ENCODE measurements around the gene SRGAP1. TPM values are rescaled to one million over a fixed set of nuclear protein-coding genes. Genes with fewer than 3 reads are reported as not detected.

Gene SRGAP1
- total RNA-seq, 1 experiment from 2014 or later, result 4.5 TPM

DNA sequence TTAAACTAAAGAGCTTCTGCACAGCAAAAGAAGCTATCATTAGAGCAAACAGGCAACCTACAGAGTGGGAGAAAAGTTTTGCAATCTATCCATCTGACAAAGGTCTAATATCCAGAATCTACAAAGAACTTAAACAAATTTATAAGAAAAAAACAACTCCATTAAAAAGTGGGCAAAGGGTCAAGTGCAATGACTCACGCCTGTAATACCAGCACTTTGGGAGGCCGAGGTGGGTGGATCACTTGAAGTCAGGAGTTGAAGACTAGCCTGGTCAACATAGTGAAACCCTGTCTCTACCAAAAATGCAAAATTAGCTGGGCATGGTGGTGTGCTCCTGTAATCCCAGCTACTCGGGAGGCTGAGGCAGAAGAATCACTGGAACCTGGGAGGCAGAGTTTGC, 322.1 kb downstream of the SRGAP1 start:
- DNase-seq (ENCODE audit: low read depth), result peak; percentile 80

- DNase-seq (ENCODE audit: low read depth), result peak; percentile 65
Measured at GRCh38 chr12:64167041-64167440, 322.5 kb downstream of the SRGAP1 start.

DNA sequence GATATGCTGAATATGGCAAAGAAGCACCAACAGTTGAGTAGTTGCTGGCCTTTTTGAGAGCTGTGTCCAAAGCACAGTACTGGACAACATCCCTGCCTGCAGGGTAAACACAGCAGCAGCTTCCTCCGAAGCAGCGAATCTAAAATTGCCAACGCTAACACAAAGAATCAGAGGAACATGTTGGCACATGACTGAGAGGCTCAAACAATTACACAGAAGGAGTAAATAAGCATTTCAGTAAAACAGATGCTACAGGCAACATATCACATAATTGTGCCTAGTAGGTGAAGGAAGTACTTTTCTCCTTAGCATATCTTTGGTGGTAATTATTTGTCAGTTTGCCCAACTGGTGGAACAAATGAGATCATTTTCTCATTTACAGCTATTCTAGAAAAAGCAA, 325.5 kb downstream of the SRGAP1 start:
- DNase-seq (ENCODE audit: low read depth), result no peak

DNA sequence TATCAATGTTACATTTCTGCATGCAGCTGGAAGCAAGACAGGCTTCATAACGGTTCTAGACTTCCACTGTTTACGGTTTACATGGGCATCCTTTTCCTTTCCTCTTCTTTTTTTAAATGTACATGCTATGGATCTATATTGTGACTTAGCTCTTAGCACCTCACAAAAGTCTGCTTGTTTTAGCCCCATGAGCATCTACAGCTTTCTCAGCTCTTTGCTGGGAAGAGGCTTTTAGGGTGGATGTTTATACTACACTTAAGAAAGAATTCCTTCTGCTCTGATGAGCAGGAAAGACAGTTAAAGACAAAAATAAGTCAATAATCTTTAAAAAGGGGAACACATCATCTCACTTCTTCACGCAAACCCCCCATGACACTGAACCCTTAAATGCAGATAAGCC, 326.2 kb downstream of the SRGAP1 start:
- peak; percentile 28 for DNase-seq (ENCODE audit: low read depth)

- peak; percentile 88 for DNase-seq (ENCODE audit: low read depth)
Measured at GRCh38 chr12:64171715-64172114, 327.2 kb downstream of the SRGAP1 start.

DNA sequence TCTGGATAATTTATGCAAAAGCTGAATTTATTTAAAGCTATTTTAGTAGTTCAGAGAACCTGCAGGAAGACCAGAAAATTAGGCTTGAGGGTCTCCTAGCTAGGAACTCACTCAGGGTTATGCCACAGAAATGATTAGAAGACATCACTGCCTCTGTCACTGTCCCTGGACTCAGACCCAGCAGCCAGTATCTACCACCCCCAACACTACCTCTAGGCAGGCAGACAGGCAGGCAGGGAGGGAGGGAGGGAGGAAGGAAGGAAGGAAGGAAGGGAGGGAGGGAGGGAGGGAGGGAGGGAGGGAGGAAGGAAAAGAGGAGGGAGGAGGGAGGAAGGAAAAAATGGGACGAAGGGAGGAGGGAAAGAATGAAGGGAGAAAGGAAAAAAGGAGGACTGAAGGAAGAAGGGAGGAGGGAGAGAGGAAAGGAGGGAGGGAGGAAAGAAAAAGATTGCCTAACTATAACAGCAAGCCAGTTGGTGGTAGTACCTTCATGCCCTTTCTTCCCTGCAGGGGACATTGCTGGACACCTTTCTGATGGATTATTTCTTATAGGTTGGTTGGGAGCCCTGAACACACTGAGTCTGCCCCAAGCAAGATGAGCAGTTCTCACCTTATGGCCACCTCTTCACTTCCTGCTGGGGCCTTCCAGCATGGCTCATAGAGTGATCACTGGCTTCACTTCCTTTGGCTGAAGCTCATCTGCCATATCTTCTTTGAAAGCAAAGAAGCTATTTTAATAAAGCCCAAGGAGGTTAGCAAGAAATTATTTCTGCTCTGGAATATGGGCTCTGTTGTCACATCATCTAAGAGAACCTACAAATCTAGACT, 327.9 kb downstream of the SRGAP1 start:
- DNase-seq (ENCODE audit: low read depth), result no peak

DNA sequence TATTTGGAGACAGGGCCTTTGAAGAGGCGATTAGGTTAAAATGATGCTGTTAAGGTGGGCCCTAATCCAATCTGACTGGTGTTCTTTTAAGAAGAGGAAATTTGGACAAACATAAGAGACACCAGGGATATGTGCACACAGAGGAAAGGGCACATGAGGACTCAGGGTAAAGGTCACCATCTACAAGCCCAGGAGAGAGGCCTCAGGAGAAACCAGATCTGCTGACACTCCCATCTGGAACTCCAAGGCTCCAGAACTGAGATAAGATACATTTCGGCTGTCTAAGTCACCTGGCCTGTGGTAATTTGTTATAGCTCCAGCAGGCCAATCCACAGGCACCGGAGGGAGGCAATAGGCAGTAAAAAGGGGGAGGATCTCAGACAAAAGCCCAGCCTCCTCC, 329.0 kb downstream of the SRGAP1 start:
- no peak for DNase-seq (ENCODE audit: low read depth)

GRCh38 chr12:64175254-64175945, 330.9 kb downstream of the SRGAP1 start:
- no peak for DNase-seq (ENCODE audit: low read depth)

GRCh38 chr12:64177001-64177400, 332.5 kb downstream of the SRGAP1 start:
- DNase-seq (ENCODE audit: low read depth), result no peak

DNA sequence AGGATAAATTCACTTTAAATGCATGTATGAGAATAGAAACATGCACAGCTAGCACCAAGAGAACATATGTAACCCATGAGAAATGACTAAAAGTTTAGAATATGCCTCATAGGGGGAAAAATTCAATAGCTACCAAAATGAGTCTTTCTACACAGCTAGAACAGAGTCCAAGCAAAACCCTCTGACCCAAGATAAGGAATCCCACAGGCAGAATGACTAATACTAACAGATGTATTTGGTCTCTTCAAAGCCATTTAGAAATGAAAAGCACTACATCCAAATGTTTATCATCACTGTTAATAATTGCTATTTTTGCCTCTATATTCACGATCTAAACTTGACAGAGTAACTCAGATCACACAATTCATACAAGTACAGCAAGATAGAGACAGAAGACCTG, 333.6 kb downstream of the SRGAP1 start:
- DNase-seq (ENCODE audit: low read depth), result peak; percentile 64

- peak; percentile 84 for DNase-seq (ENCODE audit: low read depth)
Measured at GRCh38 chr12:64180951-64181350, 336.5 kb downstream of the SRGAP1 start.

DNA sequence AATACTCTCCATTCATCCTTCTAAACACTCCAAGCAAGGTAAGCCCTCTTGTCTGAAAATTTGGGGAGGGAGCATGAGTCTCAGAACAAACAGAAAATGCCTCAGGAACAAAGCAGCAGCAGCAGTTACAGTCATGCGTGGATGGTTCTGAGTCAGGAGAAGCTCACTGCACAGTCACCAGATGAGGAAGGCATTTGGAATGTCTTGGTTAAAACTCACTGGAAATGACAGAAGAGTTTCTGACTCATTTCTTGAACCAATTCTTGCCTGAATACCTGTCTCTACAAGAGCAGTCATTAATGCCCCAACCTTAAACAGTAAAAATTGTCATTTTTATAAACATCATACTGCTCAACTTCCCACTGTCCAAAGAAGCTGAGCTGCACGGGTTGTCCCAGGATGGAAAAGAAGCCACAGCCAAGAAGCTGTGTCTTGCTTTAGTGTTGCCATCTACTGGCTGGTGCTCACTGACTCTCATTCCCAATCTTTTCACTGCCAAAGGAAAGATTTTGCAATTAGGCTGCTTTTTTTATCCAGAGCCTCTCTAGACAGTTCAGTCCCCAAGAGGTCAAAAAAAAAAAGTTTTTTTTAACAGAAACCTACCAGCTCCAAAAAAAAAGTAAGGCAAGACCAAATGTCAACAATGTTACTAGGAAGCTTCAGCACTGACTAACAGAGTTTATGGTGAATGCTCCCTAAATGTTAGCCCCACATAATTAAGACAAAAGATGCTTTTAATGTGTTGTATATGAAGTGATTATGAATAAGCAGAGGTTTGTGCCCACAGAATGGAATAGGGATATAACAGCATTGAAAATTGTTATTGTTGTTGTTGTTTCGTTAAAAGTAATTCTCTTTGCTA, 337.2 kb downstream of the SRGAP1 start:
- peak; percentile 99 for DNase-seq (ENCODE audit: low read depth)

GRCh38 chr12:64184216-64184615, 339.7 kb downstream of the SRGAP1 start:
- DNase-seq (ENCODE audit: low read depth), result no peak

DNA sequence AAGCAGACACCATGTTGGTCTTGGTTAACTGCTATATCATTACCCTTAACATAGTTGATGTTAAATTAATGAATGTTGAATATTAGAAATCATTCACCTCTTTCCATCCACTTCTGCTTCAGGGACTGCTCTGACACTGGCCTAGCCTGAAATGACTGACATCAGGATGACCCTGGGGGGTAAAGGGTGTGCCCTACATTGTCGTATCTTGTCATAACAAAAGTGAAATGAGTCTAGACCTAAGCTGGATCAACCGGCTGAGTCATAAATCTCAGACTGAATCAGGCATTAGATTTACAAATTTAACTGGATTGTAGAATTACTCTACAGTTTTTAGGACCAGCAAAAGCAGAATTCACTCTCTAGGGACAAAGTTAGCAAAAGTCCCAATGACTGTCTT, 342.3 kb downstream of the SRGAP1 start:
- DNase-seq (ENCODE audit: low read depth), result peak; percentile 65

GRCh38 chr12:64187370-64187769, 342.9 kb downstream of the SRGAP1 start:
- DNase-seq (ENCODE audit: low read depth), result peak; percentile 83

DNA sequence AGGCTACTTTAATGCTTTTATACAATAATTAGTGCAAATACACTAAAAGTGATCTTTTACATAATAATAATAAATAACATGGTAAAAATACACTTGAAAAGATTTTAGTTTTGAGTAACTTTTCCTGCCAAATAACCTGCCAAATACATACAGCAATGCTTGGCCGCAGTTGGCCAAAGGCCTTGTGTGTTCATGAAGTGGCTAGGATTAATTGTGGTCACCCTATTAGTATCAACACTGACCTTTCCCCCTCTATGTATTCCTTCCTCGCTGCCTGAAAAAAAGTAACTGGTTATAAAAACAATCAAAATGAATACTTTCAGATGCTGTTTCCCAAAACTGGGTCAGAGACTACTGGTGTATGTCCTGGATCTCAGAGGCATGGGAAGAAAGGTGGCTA, 343.3 kb downstream of the SRGAP1 start:
- DNase-seq (ENCODE audit: low read depth), result peak; percentile 19

GRCh38 chr12:64189530-64189929, 345.0 kb downstream of the SRGAP1 start:
- DNase-seq (ENCODE audit: low read depth), result no peak

- no peak for DNase-seq (ENCODE audit: low read depth)
Measured at GRCh38 chr12:64190140-64190539, 345.6 kb downstream of the SRGAP1 start.

GRCh38 chr12:64192644-64193444, 348.3 kb downstream of the SRGAP1 start:
- no peak for DNase-seq (ENCODE audit: low read depth)

GRCh38 chr12:64193931-64194330, 349.4 kb downstream of the SRGAP1 start:
- no peak for DNase-seq (ENCODE audit: low read depth)

All from M059J (cell line).